NCI-H2227 treated with DMSO at 0.1 percent for 48 hours (cell line): ENCODE results near the gene ERC2.
A peak's percentile ranks its signal among the peaks of the same experiment; 100 is the strongest.
"Not testable (repeated sequence)": the region's sequence is repeated elsewhere in the genome, so short reads cannot be mapped to it uniquely, and the experiment has no call there.

ENCODE experiments used
- DNase-seq: peaks from one replicate; lab custom pipeline; 2025; lab: John Stamatoyannopoulos, UW

The ERC2 gene

DNA sequence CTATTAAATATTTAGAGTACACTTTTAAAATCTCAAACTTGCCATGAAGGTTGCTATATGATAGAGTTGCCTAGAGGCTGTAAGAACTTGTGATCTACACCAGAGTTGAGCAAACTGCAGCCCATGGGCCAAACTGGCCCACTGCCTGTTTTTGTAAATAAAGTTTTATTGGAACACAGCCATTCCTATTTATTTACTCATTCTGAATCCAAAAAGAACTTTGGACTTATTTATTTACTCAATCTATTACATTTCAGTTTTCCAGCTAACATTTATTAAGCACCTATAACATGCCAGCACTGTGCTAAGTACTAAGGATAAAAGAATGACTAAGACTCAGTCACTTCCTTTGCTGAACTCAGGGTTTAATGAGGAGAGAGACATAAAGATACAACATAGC is 403.6 kb downstream of the ERC2 start:
- no peak for DNase-seq

GRCh38 chr3:56061279-56061626 is 407.0 kb downstream of the ERC2 start:
- DNase-seq, result no peak

GRCh38 chr3:56060521-56061278 is 407.6 kb downstream of the ERC2 start:
- no peak for DNase-seq

DNA sequence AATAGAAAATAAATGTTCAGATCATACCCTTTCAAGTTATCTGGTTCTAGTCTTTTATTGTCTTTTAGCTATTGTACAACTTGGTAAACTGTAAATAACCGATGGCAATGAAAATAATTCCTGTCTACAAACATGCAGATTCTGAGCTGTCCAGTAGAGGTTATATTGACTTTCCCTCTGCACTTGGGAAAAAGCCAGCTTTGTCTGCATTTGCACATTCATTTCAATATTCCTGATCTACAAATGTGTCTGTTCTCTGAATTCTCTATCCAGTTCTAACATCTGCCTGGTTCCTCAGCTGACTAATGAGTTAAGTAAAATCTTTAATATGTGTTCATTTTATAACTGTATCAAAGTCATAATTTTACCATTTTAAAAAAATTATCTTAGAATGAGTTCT is 408.5 kb downstream of the ERC2 start:
- no peak for DNase-seq

- DNase-seq, result no peak
Observed at GRCh38 chr3:56055951-56056350, 412.3 kb downstream of the ERC2 start.

DNA sequence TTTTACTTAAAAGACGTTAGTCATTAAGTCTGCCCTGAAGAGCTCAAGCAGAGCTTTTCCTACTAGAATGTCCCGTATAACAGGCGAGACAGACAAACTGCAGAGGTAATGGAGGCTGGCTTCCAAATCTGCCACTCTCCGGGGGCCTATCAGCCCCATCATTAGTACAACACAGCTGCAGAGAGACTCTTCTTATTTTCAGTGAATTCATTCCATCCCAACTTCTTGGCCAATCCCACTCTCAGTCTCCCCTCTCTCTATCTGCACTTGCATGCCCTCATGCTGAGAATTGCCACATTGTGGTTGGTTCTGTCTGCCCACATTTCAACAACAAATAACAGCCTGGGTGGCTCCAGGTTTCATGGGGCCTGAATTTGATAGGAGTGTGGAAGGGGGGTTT is 412.7 kb downstream of the ERC2 start:
- no peak for DNase-seq

DNA sequence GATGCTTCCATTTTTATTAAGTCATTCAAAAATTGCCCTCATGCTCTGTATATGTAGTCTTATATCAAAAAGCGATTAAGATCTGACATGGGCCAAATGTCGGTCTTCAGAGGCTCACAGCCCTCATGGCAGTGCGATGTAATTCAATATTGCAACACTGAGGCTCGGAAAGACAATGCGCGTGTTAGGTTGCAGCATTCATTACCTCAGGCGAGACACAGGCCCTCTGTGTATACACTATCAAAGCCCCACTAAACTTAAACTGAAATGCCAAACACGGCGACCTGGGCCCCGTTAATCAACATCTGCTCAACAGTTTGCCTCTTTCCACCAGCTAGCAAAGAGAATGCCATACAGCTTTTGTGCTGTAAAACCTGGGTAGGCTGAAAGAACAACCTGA is 413.4 kb downstream of the ERC2 start:
- DNase-seq, result no peak

GRCh38 chr3:56053727-56054126 is 414.5 kb downstream of the ERC2 start:
- DNase-seq, result no peak

DNA sequence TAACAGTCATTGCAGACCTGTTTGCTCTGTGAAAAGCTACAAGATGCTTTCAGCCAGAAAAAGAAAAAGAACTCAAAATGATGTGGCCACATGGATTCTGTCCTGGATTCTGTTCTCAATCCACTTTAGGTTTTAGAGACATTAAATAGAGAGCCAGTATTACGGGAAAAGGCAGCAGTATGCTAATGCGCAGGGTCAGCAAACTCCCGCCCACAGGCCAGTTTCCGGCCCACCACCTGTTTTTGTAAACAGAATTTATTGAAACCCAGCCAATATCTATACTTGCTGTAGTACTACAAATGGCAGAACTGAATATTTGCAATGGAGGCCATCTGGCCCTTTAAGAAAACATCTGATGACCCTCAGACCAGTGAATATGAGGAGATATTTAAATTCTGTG is 416.1 kb downstream of the ERC2 start:
- no peak for DNase-seq

DNA sequence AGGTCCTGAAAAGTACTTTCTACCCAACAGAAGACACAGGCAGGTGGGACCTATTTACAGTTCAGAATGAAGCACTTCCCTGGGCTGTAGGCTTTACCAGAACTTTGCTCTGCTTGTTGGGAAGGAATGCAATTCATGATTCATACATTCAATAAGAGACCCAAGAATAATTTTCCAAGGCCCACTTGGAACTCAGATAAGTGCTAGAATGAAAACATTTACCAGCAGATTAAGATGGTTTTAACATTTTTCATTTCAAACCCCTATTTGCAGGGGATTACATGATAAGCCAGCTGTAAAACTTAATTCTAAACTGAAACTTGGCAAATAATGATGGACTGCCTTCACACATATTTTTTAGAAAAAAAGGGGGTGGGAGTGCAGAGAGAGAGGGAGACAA is 417.2 kb downstream of the ERC2 start:
- DNase-seq, result no peak

- no peak for DNase-seq
Observed at GRCh38 chr3:56048946-56049345, 419.3 kb downstream of the ERC2 start.

DNA sequence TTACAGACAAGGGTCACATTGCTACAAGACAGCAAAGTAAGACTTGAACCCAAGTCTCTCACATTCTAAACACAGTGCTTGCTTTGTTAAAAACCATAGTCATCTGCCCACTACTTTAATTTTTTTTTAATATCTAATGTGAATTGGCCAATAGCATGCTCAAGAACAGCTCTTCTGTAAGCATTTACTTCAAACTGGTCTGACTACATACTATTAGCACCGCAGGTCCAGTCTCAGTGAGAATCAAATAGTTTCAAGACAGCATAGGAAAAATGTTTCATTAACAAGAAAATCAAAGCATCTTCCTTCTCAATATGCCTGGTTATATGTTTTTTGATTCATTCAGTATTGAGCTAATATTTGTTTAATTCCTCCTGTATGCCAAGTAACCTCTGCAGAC is 419.9 kb downstream of the ERC2 start:
- no peak for DNase-seq

GRCh38 chr3:56042326-56042951 is 425.8 kb downstream of the ERC2 start:
- DNase-seq, result peak; percentile 39

DNA sequence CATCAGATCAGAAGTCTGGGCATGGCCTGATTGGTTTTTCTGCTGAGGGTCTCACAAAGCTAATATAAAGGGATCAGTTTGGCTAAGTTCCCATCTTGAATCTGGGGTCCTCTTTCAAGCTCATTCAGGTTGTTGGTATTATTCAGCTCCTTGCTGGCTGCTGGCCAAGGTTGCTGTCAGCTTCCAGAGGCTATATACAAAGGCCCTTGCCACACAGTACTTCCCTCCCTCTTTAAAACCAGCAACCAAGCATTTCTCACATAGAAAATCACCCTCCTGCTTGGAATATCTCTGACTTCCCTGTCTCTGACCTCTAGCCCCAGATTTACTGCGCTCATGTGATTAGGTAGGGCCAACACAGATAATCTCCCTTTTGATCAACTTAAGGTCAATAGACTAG is 442.9 kb downstream of the ERC2 start:
- no peak for DNase-seq

DNA sequence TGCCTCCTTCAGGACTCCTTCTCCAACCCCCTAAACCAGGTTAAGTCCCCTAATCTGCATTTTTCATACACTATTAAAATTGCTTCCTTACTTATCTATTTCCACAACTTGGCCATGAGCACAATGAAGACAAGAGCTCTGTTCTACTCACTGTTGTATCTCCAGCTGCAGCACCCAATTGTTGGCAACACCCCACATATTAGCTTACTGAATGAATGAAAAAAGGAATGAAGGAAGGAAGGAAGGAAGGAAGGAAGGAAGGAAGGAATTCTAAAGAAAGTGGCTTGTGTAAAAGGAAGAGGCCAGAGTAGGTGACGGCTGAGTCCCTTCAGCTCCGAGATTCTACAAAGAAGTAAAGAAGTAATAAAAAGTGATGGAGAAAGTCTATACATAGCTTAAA is 444.7 kb downstream of the ERC2 start:
- no peak for DNase-seq

DNA sequence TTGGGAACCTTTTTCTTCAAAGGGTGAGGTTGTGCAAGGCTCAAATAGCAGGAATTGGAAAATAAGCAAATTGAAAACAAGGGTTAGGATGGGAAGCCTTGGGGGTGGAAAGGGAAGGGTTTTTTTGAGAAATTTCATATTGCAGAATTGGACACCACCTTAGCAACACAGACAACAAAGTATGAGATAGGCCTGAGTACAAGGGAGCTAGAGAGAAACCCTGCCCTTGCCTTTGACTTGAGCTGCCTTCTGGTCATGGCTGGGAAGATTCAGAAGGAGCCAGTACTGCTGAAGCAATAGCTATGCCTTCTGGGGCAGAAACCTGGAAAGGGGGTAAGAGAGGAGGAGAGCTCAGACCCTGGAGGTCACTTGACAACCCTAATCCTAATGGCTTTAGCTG is 445.6 kb downstream of the ERC2 start:
- no peak for DNase-seq

- DNase-seq, result no peak
Observed at GRCh38 chr3:56019490-56020146, 448.6 kb downstream of the ERC2 start.

- not testable (repeated sequence) for DNase-seq
Observed at GRCh38 chr3:56015374-56015773, 452.9 kb downstream of the ERC2 start.

- no peak for DNase-seq
Observed at GRCh38 chr3:56012721-56013120, 455.5 kb downstream of the ERC2 start.

DNA sequence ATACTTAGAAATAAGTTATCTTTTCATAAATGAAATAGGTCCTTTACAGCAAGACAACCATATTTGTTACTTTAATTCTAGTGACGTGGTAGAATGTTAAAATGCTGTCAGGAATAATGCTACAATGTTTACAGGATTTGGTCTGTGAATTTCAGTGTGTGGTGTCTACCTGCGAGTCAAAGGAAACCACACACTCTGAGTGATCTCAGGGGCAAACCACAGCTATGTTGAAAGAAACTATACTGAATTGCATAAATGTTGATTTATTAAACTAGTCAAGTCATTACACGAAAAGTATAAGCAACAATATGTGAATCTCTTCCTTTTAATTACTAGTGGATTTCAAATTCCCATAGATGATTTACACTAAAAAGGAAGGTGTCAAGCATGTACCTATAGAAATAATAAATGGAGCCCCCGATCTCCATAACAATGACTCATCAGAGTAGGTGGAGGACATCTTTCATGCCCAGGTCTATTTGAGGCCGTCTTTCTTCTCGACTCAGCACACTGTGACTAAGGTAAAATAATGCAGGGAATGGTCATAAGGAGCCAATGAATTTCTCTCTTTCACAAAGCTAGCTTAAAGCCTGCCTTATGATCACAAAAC is 463.0 kb downstream of the ERC2 start:
- no peak for DNase-seq

DNA sequence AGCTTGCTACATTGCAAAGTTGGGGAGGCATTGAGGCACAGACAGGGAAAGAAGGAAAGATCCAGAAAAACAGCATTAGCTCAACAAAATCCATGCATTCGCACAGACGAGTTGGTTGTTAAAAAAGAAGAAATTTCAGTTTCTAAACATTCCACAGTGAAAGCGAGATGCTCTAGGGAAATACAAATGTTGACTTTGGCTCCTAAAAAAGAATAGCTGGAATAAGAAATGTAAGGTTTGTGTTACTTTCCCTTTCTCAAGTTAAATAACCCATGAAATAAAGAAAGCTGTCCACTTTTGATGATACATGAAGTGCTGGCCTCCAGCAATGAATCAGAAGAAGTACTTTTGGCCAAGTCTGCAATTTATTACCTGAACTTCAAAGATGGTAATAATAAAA is 465.1 kb downstream of the ERC2 start:
- no peak for DNase-seq

- DNase-seq, result no peak
Observed at GRCh38 chr3:56001991-56002390, 466.3 kb downstream of the ERC2 start.

- DNase-seq, result no peak
Observed at GRCh38 chr3:56001537-56001936, 466.7 kb downstream of the ERC2 start.
